ENCODE measurements around the gene PABPN1. TPM values are rescaled to one million over a fixed set of nuclear protein-coding genes. Genes with fewer than 3 reads are reported as not detected.

The PABPN1 gene
- total RNA-seq, 2 donors from 2014 or later: 293 TPM

- H3K4me1 ChIP-seq (ENCODE audit: control insufficient read depth, insufficient read depth, low read length): no peaks in the 10 kb centered on the region
- peak; percentile 35 for TF ChIP-seq CTCF (conservative IDR thresholded peaks at IDR 0.05)
- H3K27ac Mint-ChIP-seq: no peak overlapping the region
- WGBS, 2 experiments (ENCODE audit: insufficient coverage in 1 of 2, insufficient read length in 1 of 2): 90% methylated on average over 2 of the region's 2 CpGs; no CpG with 5 or more reads in 1 of the 2 experiments
- H3K36me3 ChIP-seq (ENCODE audit: control insufficient read depth, insufficient read depth, low read length): peaks cover 6% of the 10 kb centered on the region
- H3K27ac ChIP-seq (ENCODE audit: low read depth, low read length): no peak overlapping the region
- no peaks in the 10 kb centered on the region for H3K9me3 Mint-ChIP-seq
- H3K4me1 Mint-ChIP-seq: peaks cover 11% of the 10 kb centered on the region
- peaks cover 3% of the 10 kb centered on the region for H3K36me3 Mint-ChIP-seq (ENCODE audit: low read depth)
- no peak for DNase-seq
- no peak overlapping the region for H3K9ac ChIP-seq (ENCODE audit: extremely low read depth, low read length, poor library complexity, severe bottlenecking)
- peaks cover 5% of the 10 kb centered on the region for H3K27me3 ChIP-seq (ENCODE audit: control insufficient read depth, insufficient read depth, low read length, poor library complexity, severe bottlenecking)
- H3K4me3 Mint-ChIP-seq: no peak overlapping the region
- no peaks in the 10 kb centered on the region for H3K9me3 ChIP-seq (ENCODE audit: control insufficient read depth, low read length)
- no peak overlapping the region for H3K4me3 ChIP-seq (ENCODE audit: low read length)
- peaks cover 47% of the 10 kb centered on the region for H3K27me3 Mint-ChIP-seq (ENCODE audit: insufficient read depth)
These were observed 21.9 kb upstream of the PABPN1 start for GRCh38 chr14:23299211-23299957.

- H3K9me3 Mint-ChIP-seq: no peaks in the 10 kb centered on the region
- H3K9ac ChIP-seq (ENCODE audit: extremely low read depth, low read length, poor library complexity, severe bottlenecking): peak overlapping the region; percentile 28
- peaks cover 5% of the 10 kb centered on the region for H3K27me3 ChIP-seq (ENCODE audit: control insufficient read depth, insufficient read depth, low read length, poor library complexity, severe bottlenecking)
These were observed 21.1 kb upstream of the PABPN1 start for GRCh38 chr14:23299986-23300686.

More at GRCh38 chr14:23299986-23300686, 21.1 kb upstream of the PABPN1 start:
- Histone ChIP-seq H3K27ac (ENCODE audit: low read depth, low read length) (no peak overlapping the region), H3K36me3 (ENCODE audit: control insufficient read depth, insufficient read depth, low read length) (peaks cover 6% of the 10 kb centered on the region), H3K9me3 (ENCODE audit: control insufficient read depth, low read length) (no peaks in the 10 kb centered on the region), H3K4me1 (ENCODE audit: control insufficient read depth, insufficient read depth, low read length) (no peaks in the 10 kb centered on the region), H3K4me3 (ENCODE audit: low read length) (peak overlapping the region; percentile 87)
- Mint-ChIP-seq H3K4me3 (peak overlapping the region; percentile 74), H3K4me1 (peaks cover 9% of the 10 kb centered on the region), H3K27ac (no peak overlapping the region), H3K36me3 (ENCODE audit: low read depth) (peaks cover 3% of the 10 kb centered on the region), H3K27me3 (ENCODE audit: insufficient read depth) (peaks cover 46% of the 10 kb centered on the region)
- DNase-seq: no peak
- TF ChIP-seq CTCF (conservative IDR thresholded peaks at IDR 0.05): no peak
- 89 to 90% methylated on average over 4 to 10 of the region's 10 CpGs for WGBS, 2 experiments (ENCODE audit: insufficient coverage in 1 of 2, insufficient read length in 1 of 2)
